Neural cell (in vitro differentiated cells): ENCODE measurements around the gene ACP1.

Experiments used
- CTCF ChIP-seq: fragments of 450-650 bp; IDR thresholded peaks from 2 replicates; pipeline ENCODE4 v1.5.1; 2014; ENCODE audit warnings: antibody characterized with exemption, mild to moderate bottlenecking, moderate library complexity; ENCODE audit not compliant: poor library complexity, severe bottlenecking
- EP300 ChIP-seq: fragments of 450-650 bp; conservative IDR thresholded peaks from 2 replicates; pipeline ENCODE4 v1.6.1; 2014; ENCODE audit warnings: antibody characterized with exemption, mild to moderate bottlenecking, moderate library complexity; ENCODE audit not compliant: poor library complexity, severe bottlenecking
- EZH2 ChIP-seq: fragments of 200-600, 300-800 bp; shearing (Covaris generic), sonication (generic); IDR thresholded peaks from 2 replicates; pipeline ENCODE4 v1.6.1; 2014; ENCODE audit warnings: antibody characterized with exemption, low read length, borderline replicate concordance, mild to moderate bottlenecking; ENCODE audit not compliant: insufficient read depth, poor library complexity, severe bottlenecking
- RAD21 ChIP-seq: fragments of 450-650 bp; conservative IDR thresholded peaks from 2 replicates; pipeline ENCODE4 v1.6.1; 2014; ENCODE audit warnings: antibody characterized with exemption, mild to moderate bottlenecking, moderate library complexity
- REST ChIP-seq: IDR thresholded peaks from 2 replicates; pipeline ENCODE4 v1.6.1; 2012; ENCODE audit warnings: borderline replicate concordance
- SMC3 ChIP-seq: fragments of 450-650 bp; conservative IDR thresholded peaks from 2 replicates; pipeline ENCODE4 v1.6.1; 2014; ENCODE audit warnings: antibody characterized with exemption, mild to moderate bottlenecking, moderate library complexity; ENCODE audit not compliant: poor library complexity
- TAF1 ChIP-seq: IDR thresholded peaks from 2 replicates; pipeline ENCODE4 v1.6.1; 2012; ENCODE audit warnings: low read depth

GRCh38 chr2:254241-254640, 10.5 kb upstream of the ACP1 start:
- TF ChIP-seq EP300 (no peak), CTCF (no peak), EZH2 (no peak), TAF1 (no peak), REST (no peak), RAD21 (no peak), SMC3 (no peak)
